GM18858 (cell line): ENCODE measurements around the gene CAPZB.

ENCODE experiments used
- ATAC-seq: cut with Tn5 transposase; IDR thresholded peaks from one replicate; pipeline ENCODE4 v1.9.1; 2021; ENCODE audit not compliant: unreplicated experiment

Gene CAPZB

GRCh38 chr1:19333587-19334354, 151.6 kb downstream of the CAPZB start:
- no peak for ATAC-seq

- ATAC-seq, result no peak
Measured at GRCh38 chr1:19332832-19333231, 152.5 kb downstream of the CAPZB start.

- ATAC-seq, result no peak
Measured at GRCh38 chr1:19331262-19331878, 154.0 kb downstream of the CAPZB start.

GRCh38 chr1:19330449-19331135, 154.7 kb downstream of the CAPZB start:
- no peak for ATAC-seq

- ATAC-seq, result no peak
Measured at GRCh38 chr1:19329611-19330010, 155.7 kb downstream of the CAPZB start.

- no peak for ATAC-seq
Measured at GRCh38 chr1:19329188-19329587, 156.2 kb downstream of the CAPZB start.

GRCh38 chr1:19328486-19328885, 156.9 kb downstream of the CAPZB start:
- no peak for ATAC-seq

- no peak for ATAC-seq
Measured at GRCh38 chr1:19327736-19328135, 157.6 kb downstream of the CAPZB start.

- ATAC-seq, result no peak
Measured at GRCh38 chr1:19327301-19327700, 158.0 kb downstream of the CAPZB start.

- ATAC-seq, result no peak
Measured at GRCh38 chr1:19326748-19327065, 158.6 kb downstream of the CAPZB start.

- ATAC-seq, result no peak
Measured at GRCh38 chr1:19325958-19326747, 159.2 kb downstream of the CAPZB start.

- ATAC-seq, result no peak
Measured at GRCh38 chr1:19325368-19325957, 159.9 kb downstream of the CAPZB start.

GRCh38 chr1:19324665-19324990, 160.7 kb downstream of the CAPZB start:
- ATAC-seq, result no peak

GRCh38 chr1:19323987-19324664, 161.2 kb downstream of the CAPZB start:
- ATAC-seq, result no peak

- no peak for ATAC-seq
Measured at GRCh38 chr1:19322481-19322880, 162.9 kb downstream of the CAPZB start.

GRCh38 chr1:19321071-19321470, 164.3 kb downstream of the CAPZB start:
- ATAC-seq, result no peak

- ATAC-seq, result no peak
Measured at GRCh38 chr1:19319196-19319595, 166.1 kb downstream of the CAPZB start.

- ATAC-seq, result no peak
Measured at GRCh38 chr1:19317126-19317910, 168.0 kb downstream of the CAPZB start.

GRCh38 chr1:19315378-19316198, 169.8 kb downstream of the CAPZB start:
- ATAC-seq, result no peak
